GM19238 (cell line): ENCODE measurements around the gene LRRC31.

Experiments used
- DNase-seq: peaks from one replicate; pipeline ENCODE4 v3.0.0; 2011; ENCODE audit warnings: low spot score; ENCODE audit not compliant: insufficient read length

Gene LRRC31

GRCh38 chr3:169863458-169863899, 6.3 kb downstream of the LRRC31 start:
- no peak for DNase-seq

GRCh38 chr3:169861871-169862270, 7.9 kb downstream of the LRRC31 start:
- DNase-seq = no peak

GRCh38 chr3:169857811-169858210, 11.9 kb downstream of the LRRC31 start:
- no peak for DNase-seq

GRCh38 chr3:169855514-169855913, 14.2 kb downstream of the LRRC31 start:
- DNase-seq = no peak

- DNase-seq = no peak
Observed at GRCh38 chr3:169850618-169851017, 19.1 kb downstream of the LRRC31 start.

GRCh38 chr3:169848741-169849140, 21.0 kb downstream of the LRRC31 start:
- no peak for DNase-seq

- DNase-seq = no peak
Observed at GRCh38 chr3:169847896-169848295, 21.8 kb downstream of the LRRC31 start.

GRCh38 chr3:169846458-169847193, 23.1 kb downstream of the LRRC31 start:
- DNase-seq = no peak

- no peak for DNase-seq
Observed at GRCh38 chr3:169842960-169843359, 26.8 kb downstream of the LRRC31 start.

GRCh38 chr3:169841171-169841570, 28.6 kb downstream of the LRRC31 start:
- DNase-seq = no peak

GRCh38 chr3:169838511-169839030, 31.2 kb downstream of the LRRC31 start:
- DNase-seq = no peak

- DNase-seq = no peak
Observed at GRCh38 chr3:169836942-169837275, 32.8 kb downstream of the LRRC31 start.

GRCh38 chr3:169836078-169836941, 33.4 kb downstream of the LRRC31 start:
- no peak for DNase-seq

- no peak for DNase-seq
Observed at GRCh38 chr3:169835533-169835932, 34.2 kb downstream of the LRRC31 start.

- DNase-seq = no peak
Observed at GRCh38 chr3:169827712-169828111, 42.0 kb downstream of the LRRC31 start.

GRCh38 chr3:169825316-169825715, 44.4 kb downstream of the LRRC31 start:
- DNase-seq = no peak

- no peak for DNase-seq
Observed at GRCh38 chr3:169822983-169823382, 46.8 kb downstream of the LRRC31 start.

- DNase-seq = no peak
Observed at GRCh38 chr3:169822540-169822939, 47.2 kb downstream of the LRRC31 start.

- no peak for DNase-seq
Observed at GRCh38 chr3:169822091-169822490, 47.6 kb downstream of the LRRC31 start.

GRCh38 chr3:169818316-169818715, 51.4 kb downstream of the LRRC31 start:
- no peak for DNase-seq

- DNase-seq = no peak
Observed at GRCh38 chr3:169815590-169816150, 54.1 kb downstream of the LRRC31 start.
